ENCODE data around the gene CEP41.

- TF ChIP-seq CTCF (IDR thresholded peaks at IDR 0.05) (no peak), EZH2 (IDR thresholded peaks at IDR 0.05) (no peak)
These were observed 46.2 kb downstream of the CEP41 start for GRCh38 chr7:130394421-130395195.
